Hepatic stellate cell (primary cell): ENCODE results near the gene AQP12B.
"Not testable (repeated sequence)": the region's sequence is repeated elsewhere in the genome, so short reads cannot be mapped to it uniquely, and the experiment has no call there.

Experiments
- DNase-seq: peaks from one replicate; pipeline ENCODE4 v3.0.0; 2011; ENCODE audit warnings: low spot score

The AQP12B gene

GRCh38 chr2:240682431-240683224 lies at the start of gene AQP12B:
Gene AQP12B (minus strand): TSS chr2:240682885. CDS start chr2:240682837, 48 bp downstream.
- not testable (repeated sequence) for DNase-seq

GRCh38 chr2:240732184-240732583 lies 49.5 kb upstream of the AQP12B start:
- DNase-seq: no peak

- DNase-seq: peak; percentile 48
These were observed 48.5 kb upstream of the AQP12B start for GRCh38 chr2:240731178-240731545.

- no peak for DNase-seq
These were observed 48.0 kb upstream of the AQP12B start for GRCh38 chr2:240730501-240731177.

- no peak for DNase-seq
These were observed 46.1 kb upstream of the AQP12B start for GRCh38 chr2:240728827-240729226.

- no peak for DNase-seq
These were observed 45.7 kb upstream of the AQP12B start for GRCh38 chr2:240728361-240728760.

- no peak for DNase-seq
These were observed 45.2 kb upstream of the AQP12B start for GRCh38 chr2:240727913-240728312.

- no peak for DNase-seq
These were observed 44.8 kb upstream of the AQP12B start for GRCh38 chr2:240727439-240727838.

- DNase-seq: no peak
These were observed 44.2 kb upstream of the AQP12B start for GRCh38 chr2:240726876-240727275.

GRCh38 chr2:240725671-240726070 lies 43.0 kb upstream of the AQP12B start:
- DNase-seq: no peak

- no peak for DNase-seq
These were observed 42.6 kb upstream of the AQP12B start for GRCh38 chr2:240725266-240725665.

- DNase-seq: no peak
These were observed 41.7 kb upstream of the AQP12B start for GRCh38 chr2:240724431-240724830.

GRCh38 chr2:240723851-240724250 lies 41.2 kb upstream of the AQP12B start:
- DNase-seq: no peak

GRCh38 chr2:240722796-240723735 lies 40.4 kb upstream of the AQP12B start:
- no peak for DNase-seq

- DNase-seq: no peak
These were observed 39.7 kb upstream of the AQP12B start for GRCh38 chr2:240722376-240722775.

GRCh38 chr2:240721596-240722180 lies 39.0 kb upstream of the AQP12B start:
- no peak for DNase-seq

GRCh38 chr2:240720686-240721595 lies 38.3 kb upstream of the AQP12B start:
- DNase-seq: no peak

GRCh38 chr2:240719676-240720545 lies 37.2 kb upstream of the AQP12B start:
- no peak for DNase-seq

GRCh38 chr2:240718896-240719490 lies 36.3 kb upstream of the AQP12B start:
- no peak for DNase-seq
